Hepatocyte (in vitro differentiated cells): ENCODE results near the gene CD200. TPM values are rescaled to one million over a fixed set of nuclear protein-coding genes. Genes with fewer than 3 reads are reported as not detected.
A peak's percentile ranks its signal among the peaks of the same experiment; 100 is the strongest.

Source experiments
- DNase-seq: peaks from one replicate; pipeline ENCODE4 v3.0.0-alpha.2; 2016; ENCODE audit warnings: low spot score
- H2AFZ ChIP-seq: fragments of 200-600 bp; sonication (generic); 2 replicates; pipeline ENCODE4 v1.6.0; 2016; ENCODE audit warnings: antibody characterized with exemption, mild to moderate bottlenecking
- H3K27ac ChIP-seq: fragments of 200-600 bp; sonication (generic); 2 replicates; pipeline ENCODE4 v1.5.1; 2016; ENCODE audit warnings: mild to moderate bottlenecking
- H3K27me3 ChIP-seq: fragments of 200-600 bp; sonication (generic); 2 replicates; pipeline ENCODE4 v1.6.1; 2016
- H3K36me3 ChIP-seq: fragments of 200-600 bp; sonication (generic); replicated peaks from 2 replicates; pipeline ENCODE4 v1.5.1; 2016; ENCODE audit warnings: low read depth; ENCODE audit not compliant: insufficient read depth
- H3K4me1 ChIP-seq: fragments of 200-600 bp; sonication (generic); 2 replicates; pipeline ENCODE4 v1.5.1; 2016; ENCODE audit warnings: mild to moderate bottlenecking, moderate library complexity; ENCODE audit not compliant: insufficient read depth
- H3K4me2 ChIP-seq: fragments of 200-600 bp; sonication (generic); 2 replicates; pipeline ENCODE4 v1.6.0; 2016
- H3K4me3 ChIP-seq: fragments of 200-600 bp; sonication (generic); 2 replicates; pipeline ENCODE4 v1.5.1; 2016; ENCODE audit warnings: mild to moderate bottlenecking
- H3K79me2 ChIP-seq: fragments of 200-600 bp; sonication (generic); 2 replicates; pipeline ENCODE4 v1.6.0; 2017; ENCODE audit warnings: mild to moderate bottlenecking
- H3K9me2 ChIP-seq: fragments of 200-600 bp; sonication (generic); replicated peaks from 2 replicates; pipeline ENCODE4 v1.6.0; 2017; ENCODE audit warnings: mild to moderate bottlenecking; ENCODE audit not compliant: insufficient read depth
- H3K9me3 ChIP-seq: fragments of 200-600 bp; sonication (generic); 2 replicates; pipeline ENCODE4 v1.5.1; 2016; ENCODE audit warnings: low read depth, mild to moderate bottlenecking
- H4K20me1 ChIP-seq: fragments of 200-600 bp; sonication (generic); 2 replicates; pipeline ENCODE4 v1.6.0; 2016; ENCODE audit warnings: mild to moderate bottlenecking; ENCODE audit not compliant: insufficient read depth, poor library complexity, severe bottlenecking
- EZH2 ChIP-seq: fragments of 200-600 bp; sonication (generic); IDR thresholded peaks from 2 replicates; pipeline ENCODE4 v1.6.1; 2016; ENCODE audit warnings: antibody characterized with exemption, mild to moderate bottlenecking, borderline replicate concordance
- EZH2phosphoT487 ChIP-seq: fragments of 200-600 bp; sonication (generic); IDR thresholded peaks from one replicate; pipeline ENCODE4 v1.6.1; 2018; ENCODE audit warnings: antibody characterized with exemption, mild to moderate bottlenecking, low read depth, moderate library complexity; ENCODE audit not compliant: unreplicated experiment, severe bottlenecking
- WGBS: methylation state at CpG from one replicate; pipeline ENCODE4 v1.1.6; 2016; ENCODE audit warnings: low lambda C conversion rate; ENCODE audit errors: missing lambda C conversion rate; 5-methylcytosine and 5-hydroxymethylcytosine counted together
- polyA plus RNA-seq: library from polyadenylated mRNA; unstranded; fragments of >200 nt; fragmentation: Nextera tagmentation; extraction: Ambion mirVana; gene quantifications from 2 replicates; pipeline ENCODE4 v1.2.1, GENCODE V29; 2016
- total RNA-seq: library from RNA; depleted of rRNA; stranded (reverse); fragments of >200 nt; gene quantifications from 2 replicates; pipeline ENCODE4 v1.2.3, GENCODE V29; 2014
- TF ChIP-seq, protein P1 (sequence below): fragments of 200-600 bp; sonication (generic); IDR thresholded peaks from 2 replicates; pipeline ENCODE4 v1.5.1; 2016; ENCODE audit warnings: antibody characterized with exemption, mild to moderate bottlenecking; ENCODE audit not compliant: poor library complexity

CD200 gene
- total and polyA plus RNA-seq, 2 experiments from 2014 or later: 12.6 to 16.8 TPM

DNA sequence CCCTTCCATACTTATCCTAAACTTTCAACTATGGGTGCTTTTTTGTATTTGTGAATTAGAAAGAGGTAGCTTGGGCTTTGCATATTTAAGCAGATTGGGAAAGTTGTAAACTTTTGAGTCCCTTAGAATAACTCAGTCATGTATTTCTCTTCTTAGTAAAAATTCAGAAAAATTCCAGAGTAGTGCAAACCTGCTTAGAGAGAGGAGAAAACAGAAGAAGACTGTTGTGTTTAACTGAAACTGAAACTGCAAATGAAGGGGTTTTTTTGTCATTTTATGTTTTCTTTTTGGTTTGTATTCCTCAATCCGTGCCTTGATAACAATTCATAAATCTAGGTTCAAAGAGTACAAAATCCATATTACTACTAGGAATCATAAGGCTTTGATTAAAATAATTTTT, 31.3 kb downstream of the CD200 start:
- H4K20me1 ChIP-seq: no peaks in the 10 kb centered on the region
- no peaks in the 10 kb centered on the region for H3K79me2 ChIP-seq
- H3K4me1 ChIP-seq: no peaks in the 10 kb centered on the region
- no peaks in the 10 kb centered on the region for H3K36me3 ChIP-seq
- H3K4me3 ChIP-seq: no peak overlapping the region
- no peaks in the 10 kb centered on the region for H3K9me2 ChIP-seq
- no peak overlapping the region for H3K4me2 ChIP-seq
- no peak overlapping the region for H2AFZ ChIP-seq
- peak overlapping the region; percentile 14 for H3K27ac ChIP-seq
- DNase-seq: no peak
- no peaks in the 10 kb centered on the region for H3K9me3 ChIP-seq
- H3K27me3 ChIP-seq: no peaks in the 10 kb centered on the region
- TF ChIP-seq, protein P1, sequence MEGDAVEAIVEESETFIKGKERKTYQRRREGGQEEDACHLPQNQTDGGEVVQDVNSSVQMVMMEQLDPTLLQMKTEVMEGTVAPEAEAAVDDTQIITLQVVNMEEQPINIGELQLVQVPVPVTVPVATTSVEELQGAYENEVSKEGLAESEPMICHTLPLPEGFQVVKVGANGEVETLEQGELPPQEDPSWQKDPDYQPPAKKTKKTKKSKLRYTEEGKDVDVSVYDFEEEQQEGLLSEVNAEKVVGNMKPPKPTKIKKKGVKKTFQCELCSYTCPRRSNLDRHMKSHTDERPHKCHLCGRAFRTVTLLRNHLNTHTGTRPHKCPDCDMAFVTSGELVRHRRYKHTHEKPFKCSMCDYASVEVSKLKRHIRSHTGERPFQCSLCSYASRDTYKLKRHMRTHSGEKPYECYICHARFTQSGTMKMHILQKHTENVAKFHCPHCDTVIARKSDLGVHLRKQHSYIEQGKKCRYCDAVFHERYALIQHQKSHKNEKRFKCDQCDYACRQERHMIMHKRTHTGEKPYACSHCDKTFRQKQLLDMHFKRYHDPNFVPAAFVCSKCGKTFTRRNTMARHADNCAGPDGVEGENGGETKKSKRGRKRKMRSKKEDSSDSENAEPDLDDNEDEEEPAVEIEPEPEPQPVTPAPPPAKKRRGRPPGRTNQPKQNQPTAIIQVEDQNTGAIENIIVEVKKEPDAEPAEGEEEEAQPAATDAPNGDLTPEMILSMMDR: no peak
- TF ChIP-seq EZH2: no peak
- no peak for TF ChIP-seq EZH2phosphoT487
- 94% methylated on average over 1 of the region's 1 CpG for WGBS

DNA sequence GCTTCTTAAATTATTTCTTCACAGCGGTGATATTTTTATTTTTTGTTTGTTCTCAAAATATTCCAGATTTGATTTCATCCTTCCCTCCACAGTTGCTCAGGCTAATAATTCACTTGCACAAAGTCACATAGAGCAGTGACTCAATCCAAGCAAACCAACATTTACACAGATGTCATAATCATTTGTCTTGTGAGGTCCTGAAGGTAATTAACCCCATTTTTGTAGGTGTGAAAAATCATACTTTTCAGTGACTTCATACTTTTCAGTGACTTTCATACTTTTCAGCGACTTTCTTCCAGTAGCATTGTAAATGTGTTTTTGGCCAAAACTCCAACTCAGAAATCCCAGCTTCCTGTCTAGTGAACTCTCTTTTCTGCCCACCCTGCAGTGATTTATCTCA, 32.1 kb downstream of the CD200 start:
- Histone ChIP-seq H3K4me3 (no peak overlapping the region), H3K4me1 (no peaks in the 10 kb centered on the region), H3K4me2 (no peak overlapping the region), H2AFZ (no peak overlapping the region), H3K9me2 (no peaks in the 10 kb centered on the region), H3K9me3 (no peaks in the 10 kb centered on the region), H3K36me3 (no peaks in the 10 kb centered on the region), H3K27ac (peak overlapping the region; percentile 14), H3K79me2 (no peaks in the 10 kb centered on the region), H3K27me3 (no peaks in the 10 kb centered on the region), H4K20me1 (no peaks in the 10 kb centered on the region)
- no peak for TF ChIP-seq EZH2
- TF ChIP-seq, protein P1: no peak
- no peak for TF ChIP-seq EZH2phosphoT487
- DNase-seq: no peak
- 80% methylated on average over 2 of the region's 2 CpGs for WGBS

DNA sequence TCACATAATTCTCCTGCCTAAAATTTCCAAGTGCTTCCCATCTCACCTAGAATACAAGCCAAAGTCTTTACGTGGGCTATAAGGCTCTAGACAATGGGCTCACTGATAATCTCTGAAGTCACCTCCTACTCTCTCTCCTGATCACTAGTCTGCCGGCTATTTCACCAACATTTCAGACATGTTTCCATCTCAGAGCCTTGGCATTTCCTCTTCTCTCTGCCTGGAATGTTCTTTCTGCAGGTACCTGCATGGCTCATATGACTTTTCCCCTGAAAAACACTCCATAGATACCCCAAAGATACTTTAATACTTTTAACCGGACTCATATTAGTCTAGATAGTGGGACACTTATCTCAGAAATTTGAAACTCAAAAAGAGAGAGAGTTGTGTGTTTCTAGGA, 32.7 kb downstream of the CD200 start:
- H3K36me3 ChIP-seq: no peaks in the 10 kb centered on the region
- no peak overlapping the region for H2AFZ ChIP-seq
- no peaks in the 10 kb centered on the region for H3K27me3 ChIP-seq
- DNase-seq: no peak
- H3K9me3 ChIP-seq: no peaks in the 10 kb centered on the region
- TF ChIP-seq EZH2phosphoT487 (no peak), EZH2 (no peak)
- TF ChIP-seq, protein P1: no peak
- H3K4me1 ChIP-seq: no peaks in the 10 kb centered on the region
- H4K20me1 ChIP-seq: no peaks in the 10 kb centered on the region
- peak overlapping the region; percentile 10 for H3K27ac ChIP-seq
- no peak overlapping the region for H3K4me2 ChIP-seq
- H3K4me3 ChIP-seq: no peak overlapping the region
- no peaks in the 10 kb centered on the region for H3K79me2 ChIP-seq
- 57% methylated on average over 3 of the region's 3 CpGs for WGBS
- no peaks in the 10 kb centered on the region for H3K9me2 ChIP-seq

DNA sequence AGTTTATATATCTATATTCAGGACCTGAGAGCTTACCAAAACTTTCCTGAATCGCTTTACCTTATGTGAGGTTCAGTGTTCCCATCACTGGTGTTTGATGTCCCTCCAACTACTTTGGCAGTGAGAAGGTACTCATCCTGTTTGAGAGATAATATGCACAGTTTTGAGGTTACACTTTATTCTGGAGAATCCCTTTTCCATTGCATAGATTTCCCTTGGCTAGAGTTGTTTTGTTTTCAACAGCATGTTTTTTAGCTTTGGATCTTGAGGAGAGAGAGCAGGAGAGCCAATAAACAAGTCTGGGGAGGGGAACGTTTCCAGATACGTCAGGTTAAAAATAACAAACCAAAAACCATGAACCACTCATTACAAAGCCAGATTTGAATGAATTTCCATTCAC, 33.6 kb downstream of the CD200 start:
- TF ChIP-seq EZH2phosphoT487 (no peak), EZH2 (no peak)
- TF ChIP-seq, protein P1: no peak
- no peaks in the 10 kb centered on the region for H3K36me3 ChIP-seq
- 85% methylated on average over 3 of the region's 3 CpGs for WGBS
- H3K4me3 ChIP-seq: no peak overlapping the region
- H3K9me2 ChIP-seq: no peaks in the 10 kb centered on the region
- H3K4me2 ChIP-seq: no peak overlapping the region
- H3K27ac ChIP-seq: no peak overlapping the region
- H3K4me1 ChIP-seq: no peaks in the 10 kb centered on the region
- no peaks in the 10 kb centered on the region for H3K9me3 ChIP-seq
- DNase-seq: no peak
- no peaks in the 10 kb centered on the region for H4K20me1 ChIP-seq
- no peak overlapping the region for H2AFZ ChIP-seq
- H3K79me2 ChIP-seq: no peaks in the 10 kb centered on the region
- no peaks in the 10 kb centered on the region for H3K27me3 ChIP-seq
